Common myeloid progenitor, CD34-positive (primary cell): ENCODE results near the gene KRT76.

ENCODE experiments used
- CTCF ChIA-PET: fragments of 350-600 bp; sonication (Branson Sonifier 250); formaldehyde crosslinking; loops from one replicate; lab custom pipeline; 2021; ENCODE audit warnings: antibody characterized with exemption; lab: Charles Lee
- POLR2A ChIA-PET: fragments of 350-600 bp; sonication (Branson Sonifier 250); formaldehyde crosslinking; loops from one replicate; lab custom pipeline; 2021; ENCODE audit warnings: antibody characterized with exemption; lab: Charles Lee
- DNase-seq, 3 donors: peaks; one replicate each; pipeline versions ENCODE4 v3.0.0 to v3.0.0-alpha.2; 2013
- H3K27ac ChIP-seq, 2 experiments: 1 replicate in 1 of 2; 2 replicates in 1 of 2; pipeline ENCODE4 v1.7.0; 2013; ENCODE audit warnings: inconsistent platforms in 2 of 2, low read length in 2 of 2, mild to moderate bottlenecking in 2 of 2, low read depth in 1 of 2, moderate library complexity in 1 of 2; ENCODE audit not compliant: severe bottlenecking in 2 of 2, insufficient read depth in 1 of 2, poor library complexity in 1 of 2
- H3K27me3 ChIP-seq, 5 experiments: replicated peaks in 2 of 5; 1 replicate in 3 of 5; 2 replicates in 2 of 5; pipeline versions ENCODE4 v1.6.1 to v1.7.0; 2013; ENCODE audit warnings: low read length in 4 of 5, mild to moderate bottlenecking in 2 of 5, moderate library complexity in 2 of 5, inconsistent platforms in 1 of 5; ENCODE audit not compliant: insufficient read depth in 5 of 5, control insufficient read depth in 4 of 5
- H3K36me3 ChIP-seq, 4 experiments: 1 replicate in 2 of 4; 2 replicates in 2 of 4; pipeline versions ENCODE4 v1.6.1 to v1.7.0; 2013; ENCODE audit warnings: low read length in 3 of 4, control low read depth in 1 of 4, mild to moderate bottlenecking in 1 of 4; ENCODE audit not compliant: control insufficient read depth in 4 of 4, insufficient read depth in 4 of 4
- H3K4me1 ChIP-seq, 4 experiments: 1 replicate in 3 of 4; 2 replicates in 1 of 4; pipeline versions ENCODE4 v1.6.1 to v1.7.1; 2013; ENCODE audit warnings: low read length in 3 of 4, mild to moderate bottlenecking in 3 of 4, control low read depth in 1 of 4, inconsistent platforms in 1 of 4, moderate library complexity in 1 of 4; ENCODE audit not compliant: control insufficient read depth in 4 of 4, insufficient read depth in 4 of 4; ENCODE audit errors: control extremely low read depth in 1 of 4
- H3K4me3 ChIP-seq, 7 experiments: 1 replicate in 4 of 7; 2 replicates in 3 of 7; pipeline versions ENCODE4 v1.5.1 to v1.7.0; 2013; ENCODE audit warnings: mild to moderate bottlenecking in 7 of 7, low read length in 6 of 7, moderate library complexity in 6 of 7, inconsistent platforms in 2 of 7, low read depth in 2 of 7, control low read depth in 1 of 7; ENCODE audit not compliant: insufficient read depth in 4 of 7, control insufficient read depth in 1 of 7; ENCODE audit errors: extremely low read depth in 1 of 7
- H3K9me3 ChIP-seq, 5 experiments: 1 replicate in 4 of 5; 2 replicates in 1 of 5; pipeline versions ENCODE4 v1.6.1 to v1.7.1; 2013; ENCODE audit warnings: low read length in 4 of 5, mild to moderate bottlenecking in 2 of 5, inconsistent platforms in 1 of 5, low read depth in 1 of 5, moderate library complexity in 1 of 5; ENCODE audit not compliant: control insufficient read depth in 4 of 5, insufficient read depth in 2 of 5; ENCODE audit errors: control extremely low read depth in 1 of 5
- WGBS: methylation state at CpG from one replicate; pipeline ENCODE4 v1.1.5; 2013; ENCODE audit not compliant: insufficient coverage; 5-methylcytosine and 5-hydroxymethylcytosine counted together

KRT76 gene

GRCh38 chr12:52730383-52730782, 46.8 kb downstream of the KRT76 start:
- H3K27me3 ChIP-seq: peaks cover 5 to 42% (median 16%) of the 10 kb centered on the region in 5 experiments
- WGBS: 97% methylated on average over 11 of the region's 13 CpGs
- no peak overlapping the region for H3K4me3 ChIP-seq
- CTCF ChIA-PET: no interaction called here
- no peak overlapping the region for H3K27ac ChIP-seq
- H3K4me1 ChIP-seq: no peaks in the 10 kb centered on the region
- no peaks in the 10 kb centered on the region for H3K9me3 ChIP-seq
- H3K36me3 ChIP-seq: no peaks in the 10 kb centered on the region
- DNase-seq: no peak
- POLR2A ChIA-PET: no interaction called here

- no peak for DNase-seq
- CTCF ChIA-PET: no interaction called here
- POLR2A ChIA-PET: no interaction called here
- no peak overlapping the region for H3K27ac ChIP-seq
- H3K4me3 ChIP-seq: no peak overlapping the region
- H3K4me1 ChIP-seq: no peaks in the 10 kb centered on the region
- WGBS: 87% methylated on average over 10 of the region's 10 CpGs
- H3K36me3 ChIP-seq: no peaks in the 10 kb centered on the region
- H3K9me3 ChIP-seq: peaks cover 0 to 2% (median 0%) of the 10 kb centered on the region in 5 experiments
- H3K27me3 ChIP-seq: peaks cover 5 to 34% (median 16%) of the 10 kb centered on the region in 5 experiments
Measured at GRCh38 chr12:52729147-52729546, 48.0 kb downstream of the KRT76 start.

GRCh38 chr12:52728374-52728773, 48.8 kb downstream of the KRT76 start:
- Histone ChIP-seq H3K9me3 (peaks cover 0 to 2% (median 0%) of the 10 kb centered on the region in 5 experiments), H3K36me3 (no peaks in the 10 kb centered on the region), H3K4me1 (no peaks in the 10 kb centered on the region), H3K4me3 (no peak overlapping the region), H3K27ac (no peak overlapping the region), H3K27me3 (peaks cover 5 to 27% (median 16%) of the 10 kb centered on the region in 5 experiments)
- 100% methylated on average over 1 of the region's 2 CpGs for WGBS
- ChIA-PET CTCF (interaction anchor here (1.9 kb wide), 1 partner anchor 10 kb away, joined by 4 read pairs; no protein-coding TSS in a partner anchor), POLR2A (no interaction called here)
- no peak for DNase-seq

GRCh38 chr12:52727037-52727436, 50.1 kb downstream of the KRT76 start:
- Histone ChIP-seq H3K9me3 (peaks cover 0 to 2% (median 0%) of the 10 kb centered on the region in 5 experiments), H3K4me3 (no peak overlapping the region), H3K4me1 (no peaks in the 10 kb centered on the region), H3K36me3 (no peaks in the 10 kb centered on the region), H3K27ac (no peak overlapping the region), H3K27me3 (peaks cover 5 to 16% (median 9%) of the 10 kb centered on the region in 5 experiments)
- no peak for DNase-seq
- 95% methylated on average over 4 of the region's 4 CpGs for WGBS
- ChIA-PET POLR2A (no interaction called here), CTCF (interaction anchor here (1.9 kb wide), 1 partner anchor 8 kb away, joined by 4 read pairs; no protein-coding TSS in a partner anchor)

GRCh38 chr12:52726451-52726850, 50.7 kb downstream of the KRT76 start:
- 91% methylated on average over 1 of the region's 2 CpGs for WGBS
- no peak for DNase-seq
- Histone ChIP-seq H3K4me1 (no peaks in the 10 kb centered on the region), H3K9me3 (peaks cover 0 to 2% (median 0%) of the 10 kb centered on the region in 5 experiments), H3K4me3 (no peak overlapping the region), H3K27me3 (peaks cover 5 to 16% (median 9%) of the 10 kb centered on the region in 5 experiments), H3K36me3 (no peaks in the 10 kb centered on the region), H3K27ac (no peak overlapping the region)
- ChIA-PET CTCF (no interaction called here), POLR2A (no interaction called here)

- H3K27me3 ChIP-seq: peaks cover 0 to 7% (median 3%) of the 10 kb centered on the region in 5 experiments
- H3K27ac ChIP-seq: no peak overlapping the region
- ChIA-PET CTCF (interaction anchor here (0.8 kb wide), 2 partner anchors 8 to 9 kb away, joined by 3 read pairs; no protein-coding TSS in a partner anchor), POLR2A (no interaction called here)
- no peak overlapping the region for H3K4me3 ChIP-seq
- no peaks in the 10 kb centered on the region for H3K36me3 ChIP-seq
- DNase-seq: no peak
- H3K4me1 ChIP-seq: no peaks in the 10 kb centered on the region
- H3K9me3 ChIP-seq: peaks cover 0 to 2% (median 0%) of the 10 kb centered on the region in 5 experiments
- WGBS: 100% methylated on average over 2 of the region's 3 CpGs
Measured at GRCh38 chr12:52724384-52724783, 52.8 kb downstream of the KRT76 start.

- H3K4me1 ChIP-seq: no peaks in the 10 kb centered on the region
- DNase-seq: no peak
- WGBS: 75% methylated on average over 1 of the region's 2 CpGs
- no peak overlapping the region for H3K27ac ChIP-seq
- H3K4me3 ChIP-seq: no peak overlapping the region
- H3K36me3 ChIP-seq: no peaks in the 10 kb centered on the region
- H3K9me3 ChIP-seq: peaks cover 0 to 2% (median 0%) of the 10 kb centered on the region in 5 experiments
- POLR2A ChIA-PET: no interaction called here
- CTCF ChIA-PET: no interaction called here
- peaks cover 0 to 5% (median 0%) of the 10 kb centered on the region in 5 experiments for H3K27me3 ChIP-seq
Measured at GRCh38 chr12:52722680-52723079, 54.5 kb downstream of the KRT76 start.
